H9 (cell line): Measurements from ENCODE around the gene HES3. TPM values are rescaled to one million over a fixed set of nuclear protein-coding genes. Genes with fewer than 3 reads are reported as not detected.

Source experiments
- DNase-seq: peaks from one replicate; pipeline ENCODE4 v3.0.0-alpha.2; 2017
- H2AFZ ChIP-seq: one replicate; pipeline ENCODE4 v1.6.1; 2013; ENCODE audit warnings: mild to moderate bottlenecking, low read length, control low read depth, moderate library complexity
- H2AK5ac ChIP-seq: 2 replicates; pipeline ENCODE4 v1.6.1; 2013; ENCODE audit warnings: low read length, control low read depth, mixed read lengths; ENCODE audit not compliant: insufficient read length
- H2BK120ac ChIP-seq: one replicate; pipeline ENCODE4 v1.6.1; 2013; ENCODE audit warnings: low read depth, mild to moderate bottlenecking, low read length, control low read depth, inconsistent platforms; ENCODE audit not compliant: poor library complexity, severe bottlenecking
- H2BK12ac ChIP-seq: 2 replicates; pipeline ENCODE4 v1.6.1; 2013; ENCODE audit warnings: low read length, control low read depth, mixed read lengths, low read depth; ENCODE audit not compliant: insufficient read length
- H2BK15ac ChIP-seq: 2 replicates; pipeline ENCODE4 v1.6.1; 2013; ENCODE audit warnings: low read depth, low read length, control low read depth
- H2BK20ac ChIP-seq: one replicate; pipeline ENCODE4 v1.6.1; 2013; ENCODE audit warnings: low read depth, mild to moderate bottlenecking, low read length, control low read depth, inconsistent platforms; ENCODE audit not compliant: poor library complexity, severe bottlenecking
- H2BK5ac ChIP-seq: 2 replicates; pipeline ENCODE4 v1.6.1; 2013; ENCODE audit warnings: low read length, control low read depth, mixed read lengths; ENCODE audit not compliant: insufficient read length
- H3K14ac ChIP-seq: 2 replicates; pipeline ENCODE4 v1.6.1; 2013; ENCODE audit warnings: low read length, control low read depth; ENCODE audit not compliant: insufficient read depth
- H3K18ac ChIP-seq: 2 replicates; pipeline ENCODE4 v1.6.1; 2013; ENCODE audit warnings: low read depth, mild to moderate bottlenecking, mixed read lengths, low read length, control low read depth; ENCODE audit not compliant: insufficient read length
- H3K23ac ChIP-seq: 2 replicates; pipeline ENCODE4 v1.6.1; 2013; ENCODE audit warnings: low read length, control low read depth, mixed read lengths, low read depth; ENCODE audit not compliant: insufficient read length
- H3K23me2 ChIP-seq: 2 replicates; pipeline ENCODE4 v1.6.1; 2013; ENCODE audit warnings: low read depth, mild to moderate bottlenecking, mixed read lengths, low read length, control low read depth; ENCODE audit not compliant: insufficient read length, poor library complexity, severe bottlenecking
- H3K27ac ChIP-seq: 2 replicates; pipeline ENCODE4 v1.5.1; 2013; ENCODE audit warnings: low read length, control low read depth, mixed read lengths, low read depth; ENCODE audit not compliant: insufficient read length
- H3K27me3 ChIP-seq: 2 replicates; pipeline ENCODE4 v1.6.1; 2013; ENCODE audit warnings: low read length, control low read depth, inconsistent platforms; ENCODE audit not compliant: insufficient read depth
- H3K4ac ChIP-seq: 2 replicates; pipeline ENCODE4 v1.6.1; 2013; ENCODE audit warnings: low read depth, mild to moderate bottlenecking, control low read depth, inconsistent platforms, low read length, moderate library complexity
- H3K4me1 ChIP-seq: 2 replicates; pipeline ENCODE4 v1.6.1; 2013; ENCODE audit warnings: low read length, control low read depth, inconsistent platforms; ENCODE audit not compliant: insufficient read depth
- H3K4me2 ChIP-seq: 2 replicates; pipeline ENCODE4 v1.6.1; 2013; ENCODE audit warnings: low read length, control low read depth, mixed read lengths; ENCODE audit not compliant: insufficient read length, insufficient read depth
- H3K56ac ChIP-seq: 2 replicates; pipeline ENCODE4 v1.6.1; 2013; ENCODE audit warnings: low read depth, mild to moderate bottlenecking, mixed read lengths, low read length, control low read depth; ENCODE audit not compliant: insufficient read length
- H3K79me1 ChIP-seq: 2 replicates; pipeline ENCODE4 v1.6.1; 2013; ENCODE audit warnings: low read depth, mild to moderate bottlenecking, moderate library complexity, low read length, control low read depth, inconsistent platforms; ENCODE audit not compliant: insufficient read depth, poor library complexity, severe bottlenecking
- H3K79me2 ChIP-seq: 2 replicates; pipeline ENCODE4 v1.6.1; 2013; ENCODE audit warnings: low read length, control low read depth, inconsistent platforms; ENCODE audit not compliant: insufficient read depth
- H3K9ac ChIP-seq: 2 replicates; pipeline ENCODE4 v1.6.1; 2013; ENCODE audit warnings: low read length, control low read depth, mixed read lengths; ENCODE audit not compliant: insufficient read length; ENCODE audit errors: extremely low read depth
- H3K9me3 ChIP-seq: one replicate; pipeline ENCODE4 v1.6.1; 2013; ENCODE audit warnings: low read depth, low read length, inconsistent platforms; ENCODE audit not compliant: control insufficient read depth
- H3T11ph ChIP-seq: one replicate; pipeline ENCODE4 v1.6.1; 2013; ENCODE audit warnings: mild to moderate bottlenecking, low read length, control low read depth, inconsistent platforms
- H4K20me1 ChIP-seq: one replicate; pipeline ENCODE4 v1.6.1; 2013; ENCODE audit not compliant: control insufficient read depth, insufficient read length, insufficient read depth
- H4K5ac ChIP-seq: 2 replicates; pipeline ENCODE4 v1.6.1; 2013; ENCODE audit warnings: low read depth, mild to moderate bottlenecking, mixed read lengths, low read length, control low read depth; ENCODE audit not compliant: insufficient read length
- H4K8ac ChIP-seq: replicated peaks from 2 replicates; pipeline ENCODE4 v1.6.1; 2013; ENCODE audit warnings: low read length, control low read depth, mixed read lengths, low read depth; ENCODE audit not compliant: insufficient read length
- H4K91ac ChIP-seq: 2 replicates; pipeline ENCODE4 v1.6.1; 2013; ENCODE audit warnings: low read depth, mild to moderate bottlenecking, moderate library complexity, mixed read lengths, low read length, control low read depth; ENCODE audit not compliant: insufficient read length
- H3K27ac Mint-ChIP-seq, 3 experiments: 2 replicates in 2 of 3; 3 replicates in 1 of 3; pipeline ENCODE4 v1.8.0; 2020 to 2021; ENCODE audit warnings: mixed read lengths in 3 of 3, mild to moderate bottlenecking in 1 of 3, moderate library complexity in 1 of 3
- H3K27me3 Mint-ChIP-seq: 2 replicates; pipeline ENCODE4 v1.8.0; 2021; ENCODE audit warnings: low read depth, mild to moderate bottlenecking, moderate library complexity, mixed read lengths
- H3K36me3 Mint-ChIP-seq, 3 experiments: 2 replicates in 2 of 3; 3 replicates in 1 of 3; pipeline ENCODE4 v1.8.0; 2020 to 2021; ENCODE audit warnings: low read depth in 3 of 3, mixed read lengths in 3 of 3; ENCODE audit not compliant: insufficient read depth in 1 of 3
- H3K4me1 Mint-ChIP-seq, 2 experiments: 2 replicates each; pipeline ENCODE4 v1.8.0; 2020; ENCODE audit warnings: mixed read lengths in 2 of 2
- H3K4me3 Mint-ChIP-seq, 2 experiments: 2 replicates in 1 of 2; 3 replicates in 1 of 2; pipeline ENCODE4 v1.8.0; 2020 to 2021; ENCODE audit warnings: mild to moderate bottlenecking in 2 of 2, mixed read lengths in 2 of 2, moderate library complexity in 1 of 2
- H3K9me3 Mint-ChIP-seq, 2 experiments: 2 replicates in 1 of 2; 3 replicates in 1 of 2; pipeline ENCODE4 v1.8.0; 2020; ENCODE audit warnings: mild to moderate bottlenecking in 2 of 2, mixed read lengths in 2 of 2, moderate library complexity in 1 of 2
- CTCF ChIP-seq: fragments of 200-600 bp; sonication (generic); conservative IDR thresholded peaks from 3 replicates; pipeline ENCODE4 v1.8.0; 2021; ENCODE audit warnings: antibody characterized with exemption, mild to moderate bottlenecking
- WGBS: extraction: QIAGEN DNeasy Blood & Tissue Kit; methylation state at CpG from one replicate; pipeline ENCODE4 v1.1.7; 2013; ENCODE audit warnings: missing lambda C conversion rate, low lambda C conversion rate, mixed read lengths; ENCODE audit not compliant: insufficient read length; ENCODE audit errors: extremely low coverage; 5-methylcytosine and 5-hydroxymethylcytosine counted together
- total RNA-seq: library from RNA; stranded (reverse); gene quantifications from 2 replicates; pipeline ENCODE4 v1.2.1, GENCODE V29; 2021

The HES3 gene
- total RNA-seq, 1 experiment from 2014 or later = 89.9 TPM

- Mint-ChIP-seq H3K9me3 (no peaks in the 10 kb centered on the region), H3K27me3 (peaks cover 5% of the 10 kb centered on the region; the same call in 1 of the 2 replicates), H3K4me3 (peak overlapping the region; percentile 90 to 94), H3K36me3 (peaks cover 28 to 33% (median 30%) of the 10 kb centered on the region in 3 experiments), H3K4me1 (peaks cover 34 to 43% of the 10 kb centered on the region in 2 experiments), H3K27ac (peak overlapping the region; percentile 56 to 99 (median 98))
- Histone ChIP-seq H3K79me2 (peaks cover 25% of the 10 kb centered on the region; the same call in 1 of the 2 replicates), H4K8ac (no peak overlapping the region), H3K23ac (no peak overlapping the region), H4K20me1 (no peaks in the 10 kb centered on the region), H3K23me2 (peaks cover 20% of the 10 kb centered on the region), H2BK20ac (no peak overlapping the region), H4K5ac (peak overlapping the region; percentile 89), H3K4me1 (peaks cover 4% of the 10 kb centered on the region; the same call in 1 of the 2 replicates), H3K4ac (no peak overlapping the region; the same call in 1 of the 2 replicates), H3K27me3 (no peaks in the 10 kb centered on the region), H2BK5ac (peak overlapping the region; percentile 82), H3K4me2 (peak overlapping the region; percentile 91), H3K56ac (no peak overlapping the region), H3K27ac (peak overlapping the region; percentile 69), H3K79me1 (no peaks in the 10 kb centered on the region), H3K9me3 (no peaks in the 10 kb centered on the region), H2BK12ac (peak overlapping the region; percentile 92), H2BK15ac (peak overlapping the region; percentile 73), H3K14ac (peak overlapping the region; percentile 86), H3T11ph (no peak overlapping the region), H4K91ac (peak overlapping the region; percentile 53), H3K18ac (peak overlapping the region; percentile 77), H2BK120ac (no peak overlapping the region), H2AK5ac (no peak overlapping the region), H3K9ac (peak overlapping the region; percentile 75), H2AFZ (no peak overlapping the region)
- no peak for DNase-seq
- whole genome bisulfite sequencing = no CpG with 5 or more reads among the region's 10 CpGs
- no peak for TF ChIP-seq CTCF
Observed at GRCh38 chr1:6200188-6200809, 43.7 kb upstream of the HES3 start.
